ENCODE data around the gene BPGM. TPM values are rescaled to one million over a fixed set of nuclear protein-coding genes. Genes with fewer than 3 reads are reported as not detected.

Gene BPGM
- total RNA-seq, 3 donors from 2014 or later (not counting 1 experiment from before 2014, with no cell fraction given) = 30.0 to 39.1 (median 31.4) TPM

DNA sequence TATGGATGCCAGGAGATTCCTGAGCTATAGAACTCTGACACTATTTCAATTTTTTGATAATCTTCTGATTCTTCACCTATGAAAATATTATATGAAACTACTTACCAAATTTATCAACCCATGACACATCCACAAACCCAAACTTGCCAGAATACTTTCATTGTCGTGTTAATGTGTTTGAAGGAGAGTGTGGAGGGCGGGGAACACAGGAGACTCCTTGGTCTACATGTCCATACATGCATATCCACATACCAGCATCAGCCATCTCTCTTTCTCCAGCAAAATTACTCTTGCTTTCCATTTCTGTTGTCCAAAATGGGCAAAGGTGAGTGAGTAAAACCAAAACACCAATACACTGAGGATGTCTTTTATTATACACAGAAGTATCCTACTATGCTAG, 23.5 kb upstream of the BPGM start:
- no peaks in the 10 kb centered on the region for H3K9me3 ChIP-seq (ENCODE audit: control insufficient read depth, insufficient read depth, low read length)
- no peaks in the 10 kb centered on the region for H3K36me3 Mint-ChIP-seq
- DNase-seq (no peak), ATAC-seq (no peak)
- no peaks in the 10 kb centered on the region for H3K36me3 ChIP-seq (ENCODE audit: control insufficient read depth, insufficient read depth, low read length)
- peaks cover 29 to 58% of the 10 kb centered on the region in 2 donors for H3K27me3 Mint-ChIP-seq (ENCODE audit: low read depth in 2 of 2)
- H3K4me1 ChIP-seq (ENCODE audit: control insufficient read depth, insufficient read depth, low read length) = no peaks in the 10 kb centered on the region
- H3K4me1 Mint-ChIP-seq = no peaks in the 10 kb centered on the region
- no peak overlapping the region for H3K27ac Mint-ChIP-seq
- H3K4me3 ChIP-seq (ENCODE audit: low read length) = no peak overlapping the region
- TF ChIP-seq, protein P1, sequence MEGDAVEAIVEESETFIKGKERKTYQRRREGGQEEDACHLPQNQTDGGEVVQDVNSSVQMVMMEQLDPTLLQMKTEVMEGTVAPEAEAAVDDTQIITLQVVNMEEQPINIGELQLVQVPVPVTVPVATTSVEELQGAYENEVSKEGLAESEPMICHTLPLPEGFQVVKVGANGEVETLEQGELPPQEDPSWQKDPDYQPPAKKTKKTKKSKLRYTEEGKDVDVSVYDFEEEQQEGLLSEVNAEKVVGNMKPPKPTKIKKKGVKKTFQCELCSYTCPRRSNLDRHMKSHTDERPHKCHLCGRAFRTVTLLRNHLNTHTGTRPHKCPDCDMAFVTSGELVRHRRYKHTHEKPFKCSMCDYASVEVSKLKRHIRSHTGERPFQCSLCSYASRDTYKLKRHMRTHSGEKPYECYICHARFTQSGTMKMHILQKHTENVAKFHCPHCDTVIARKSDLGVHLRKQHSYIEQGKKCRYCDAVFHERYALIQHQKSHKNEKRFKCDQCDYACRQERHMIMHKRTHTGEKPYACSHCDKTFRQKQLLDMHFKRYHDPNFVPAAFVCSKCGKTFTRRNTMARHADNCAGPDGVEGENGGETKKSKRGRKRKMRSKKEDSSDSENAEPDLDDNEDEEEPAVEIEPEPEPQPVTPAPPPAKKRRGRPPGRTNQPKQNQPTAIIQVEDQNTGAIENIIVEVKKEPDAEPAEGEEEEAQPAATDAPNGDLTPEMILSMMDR (IDR thresholded peaks at IDR 0.05) = no peak
- no CpG with 5 or more reads among the region's 2 CpGs for WGBS (ENCODE audit: insufficient coverage)
- no peaks in the 10 kb centered on the region for H3K9me3 Mint-ChIP-seq
- peaks cover 9% of the 10 kb centered on the region for H3K27me3 ChIP-seq (ENCODE audit: control insufficient read depth, insufficient read depth, low read length)
- H3K4me3 Mint-ChIP-seq = no peak overlapping the region
- no peak overlapping the region for H3K27ac ChIP-seq (ENCODE audit: low read length)
- intact Hi-C loops (cut with micrococcal nuclease) = no loop called here

- H3K4me3 Mint-ChIP-seq = no peak overlapping the region
- no peaks in the 10 kb centered on the region for H3K4me1 Mint-ChIP-seq
- Histone ChIP-seq H3K27me3 (ENCODE audit: control insufficient read depth, insufficient read depth, low read length) (peaks cover 9% of the 10 kb centered on the region), H3K4me1 (ENCODE audit: control insufficient read depth, insufficient read depth, low read length) (no peaks in the 10 kb centered on the region), H3K9me3 (ENCODE audit: control insufficient read depth, insufficient read depth, low read length) (no peaks in the 10 kb centered on the region), H3K27ac (ENCODE audit: low read length) (no peak overlapping the region), H3K4me3 (ENCODE audit: low read length) (no peak overlapping the region), H3K36me3 (ENCODE audit: control insufficient read depth, insufficient read depth, low read length) (no peaks in the 10 kb centered on the region)
- no peaks in the 10 kb centered on the region for H3K36me3 Mint-ChIP-seq
- WGBS (ENCODE audit: insufficient coverage) = no CpG with 5 or more reads among the region's 3 CpGs
- H3K9me3 Mint-ChIP-seq = no peaks in the 10 kb centered on the region
- no peak for DNase-seq
- no peak overlapping the region for H3K27ac Mint-ChIP-seq
- no peak for ATAC-seq
- TF ChIP-seq, protein P1 (IDR thresholded peaks at IDR 0.05) = no peak
- intact Hi-C loops (cut with micrococcal nuclease) = no loop called here
- H3K27me3 Mint-ChIP-seq (ENCODE audit: low read depth in 2 of 2) = peaks cover 30 to 67% of the 10 kb centered on the region in 2 donors
Observed at GRCh38 chr7:134625550-134625949, 21.1 kb upstream of the BPGM start.

DNA sequence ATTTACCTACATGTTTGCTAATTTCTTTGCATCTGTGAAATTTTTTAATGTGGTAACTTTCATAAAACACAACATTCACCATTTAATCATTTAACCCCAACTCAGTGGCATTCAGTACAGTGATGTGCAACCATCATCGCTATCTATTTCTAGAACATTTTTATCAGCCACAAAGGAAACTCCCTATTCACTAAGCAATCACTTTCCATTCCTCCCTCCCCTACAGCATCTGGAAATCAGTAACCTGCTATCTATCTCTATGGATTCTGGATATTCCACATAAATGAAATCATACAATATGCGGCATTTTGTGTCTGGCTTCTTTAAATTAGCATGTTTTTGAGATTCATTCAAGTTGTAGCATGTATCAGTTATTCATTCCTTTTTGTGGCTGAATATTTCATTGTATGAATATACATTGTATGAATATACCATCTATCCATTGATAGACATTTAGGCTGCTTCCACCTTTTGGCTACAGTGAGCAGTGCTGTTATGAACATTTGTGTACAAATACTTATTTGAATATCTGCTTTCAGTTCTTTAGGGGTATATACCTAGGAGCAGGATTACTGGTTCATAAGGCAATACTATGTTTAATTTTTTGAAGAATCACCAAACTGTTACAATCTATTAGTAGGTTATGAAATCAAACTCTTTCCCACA, 19.4 kb upstream of the BPGM start:
- Histone ChIP-seq H3K36me3 (ENCODE audit: control insufficient read depth, insufficient read depth, low read length) (no peaks in the 10 kb centered on the region), H3K9me3 (ENCODE audit: control insufficient read depth, insufficient read depth, low read length) (no peaks in the 10 kb centered on the region), H3K27ac (ENCODE audit: low read length) (no peak overlapping the region), H3K4me1 (ENCODE audit: control insufficient read depth, insufficient read depth, low read length) (no peaks in the 10 kb centered on the region), H3K4me3 (ENCODE audit: low read length) (no peak overlapping the region), H3K27me3 (ENCODE audit: control insufficient read depth, insufficient read depth, low read length) (peaks cover 9% of the 10 kb centered on the region)
- TF ChIP-seq, protein P1 (IDR thresholded peaks at IDR 0.05) = no peak
- WGBS (ENCODE audit: insufficient coverage) = 83% methylated on average over 1 of the region's 2 CpGs
- Mint-ChIP-seq H3K4me1 (no peaks in the 10 kb centered on the region), H3K9me3 (no peaks in the 10 kb centered on the region), H3K27ac (no peak overlapping the region), H3K36me3 (no peaks in the 10 kb centered on the region), H3K27me3 (ENCODE audit: low read depth in 2 of 2) (peaks cover 29 to 69% of the 10 kb centered on the region in 2 donors), H3K4me3 (no peak overlapping the region)
- no peak for DNase-seq
- intact Hi-C loops (cut with micrococcal nuclease) = no loop called here
- no peak for ATAC-seq

GRCh38 chr7:134627775-134628153, 18.9 kb upstream of the BPGM start:
- TF ChIP-seq, protein P1 (IDR thresholded peaks at IDR 0.05) = no peak

More at GRCh38 chr7:134627775-134628153, 18.9 kb upstream of the BPGM start:
- no peaks in the 10 kb centered on the region for H3K9me3 Mint-ChIP-seq
- intact Hi-C loops (cut with micrococcal nuclease) = no loop called here
- Histone ChIP-seq H3K9me3 (ENCODE audit: control insufficient read depth, insufficient read depth, low read length) (no peaks in the 10 kb centered on the region), H3K27ac (ENCODE audit: low read length) (no peak overlapping the region), H3K27me3 (ENCODE audit: control insufficient read depth, insufficient read depth, low read length) (peaks cover 9% of the 10 kb centered on the region), H3K4me3 (ENCODE audit: low read length) (no peak overlapping the region), H3K36me3 (ENCODE audit: control insufficient read depth, insufficient read depth, low read length) (no peaks in the 10 kb centered on the region), H3K4me1 (ENCODE audit: control insufficient read depth, insufficient read depth, low read length) (no peaks in the 10 kb centered on the region)
- no peak overlapping the region for H3K27ac Mint-ChIP-seq
- peaks cover 25 to 64% of the 10 kb centered on the region in 2 donors for H3K27me3 Mint-ChIP-seq (ENCODE audit: low read depth in 2 of 2)
- H3K36me3 Mint-ChIP-seq = no peaks in the 10 kb centered on the region
- no peaks in the 10 kb centered on the region for H3K4me1 Mint-ChIP-seq
- DNase-seq (no peak), ATAC-seq (no peak)
- no CpG with 5 or more reads among the region's 1 CpG for WGBS (ENCODE audit: insufficient coverage)
- no peak overlapping the region for H3K4me3 Mint-ChIP-seq

Data from natural killer cell (primary cell).